Measurements from ENCODE around the gene FAM124A.

The FAM124A gene

DNA sequence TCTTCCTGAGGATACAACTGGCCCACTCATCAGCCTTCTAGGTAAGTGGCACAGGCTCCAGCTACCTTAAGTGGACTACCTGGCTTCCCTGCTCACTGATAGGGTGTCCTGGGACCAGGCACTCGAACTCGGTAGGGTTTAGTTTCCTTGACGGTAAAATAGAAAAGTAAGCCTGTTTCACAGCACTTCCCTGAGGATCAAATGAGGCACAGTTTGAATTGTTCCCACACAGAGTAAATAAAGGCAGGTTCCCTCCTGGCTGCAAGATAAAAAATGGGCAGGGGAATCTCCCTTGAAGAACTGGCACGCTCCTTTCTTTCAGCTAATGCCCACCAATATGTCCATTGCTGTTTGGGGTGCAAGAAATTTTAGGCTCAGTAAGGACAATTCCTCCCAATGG is 1.1 kb upstream of the FAM124A start:
- DNase-seq = no peak

DNA sequence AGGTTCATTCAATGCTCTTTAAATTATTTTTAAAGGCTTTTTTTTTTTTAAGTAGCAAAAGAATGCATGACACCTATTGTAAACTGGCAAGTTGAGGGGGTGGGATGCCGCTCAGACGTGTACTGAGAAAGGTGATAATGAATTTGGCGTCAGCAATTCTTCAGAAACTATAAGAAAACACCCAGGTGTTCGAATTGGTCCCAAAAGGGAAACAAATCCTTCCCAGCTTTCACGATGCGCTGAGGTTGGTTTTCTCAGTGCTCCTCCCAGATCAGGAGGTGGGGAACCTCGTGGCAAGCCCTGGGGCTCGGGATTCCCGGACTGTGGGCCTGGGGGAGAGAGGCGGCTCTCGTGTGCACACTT is 543 bp upstream of the FAM124A start:
- DNase-seq = no peak

DNA sequence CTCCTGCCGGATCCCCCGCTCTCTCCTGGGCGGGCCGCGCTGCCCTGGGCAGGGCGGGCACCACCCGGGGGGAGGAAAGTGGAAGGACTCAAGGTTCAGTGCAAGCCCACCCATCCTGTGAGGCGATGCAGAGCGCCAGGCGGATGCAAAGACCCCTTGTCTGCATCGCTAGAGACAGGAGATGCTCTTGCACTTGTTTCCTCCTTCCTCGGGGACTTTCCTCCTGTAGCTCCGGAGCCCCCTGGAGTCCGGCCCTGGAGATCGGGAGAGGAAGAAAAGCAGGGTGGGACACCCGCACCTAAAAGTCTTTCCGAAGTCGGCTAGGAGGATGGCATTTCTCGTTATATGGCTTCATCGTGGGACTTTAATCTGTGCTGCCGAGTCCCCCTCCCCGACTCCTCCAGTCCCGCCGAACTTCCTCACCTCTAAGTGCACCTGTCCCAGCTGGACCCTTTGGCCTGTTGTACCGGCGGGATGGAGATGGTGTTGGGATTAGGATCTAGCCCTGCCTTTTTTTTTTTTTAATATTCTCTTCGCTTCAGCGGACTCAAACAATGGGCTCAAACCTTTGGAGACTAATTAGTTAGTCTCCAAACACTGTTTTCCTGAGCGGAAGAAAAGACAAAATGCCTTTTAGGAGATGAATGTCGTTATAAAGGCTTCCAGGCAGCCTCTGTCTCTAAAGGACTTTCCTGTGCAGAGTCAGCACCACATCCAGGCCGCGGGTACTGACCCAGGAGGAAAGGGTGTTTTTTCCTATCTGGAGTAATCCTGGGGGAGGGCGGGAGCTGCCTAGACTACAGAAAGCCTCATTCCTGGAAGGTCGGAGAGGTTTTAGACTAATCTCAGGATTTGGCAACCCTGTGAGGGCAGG is 725 bp downstream of the FAM124A start:
- DNase-seq = no peak

DNA sequence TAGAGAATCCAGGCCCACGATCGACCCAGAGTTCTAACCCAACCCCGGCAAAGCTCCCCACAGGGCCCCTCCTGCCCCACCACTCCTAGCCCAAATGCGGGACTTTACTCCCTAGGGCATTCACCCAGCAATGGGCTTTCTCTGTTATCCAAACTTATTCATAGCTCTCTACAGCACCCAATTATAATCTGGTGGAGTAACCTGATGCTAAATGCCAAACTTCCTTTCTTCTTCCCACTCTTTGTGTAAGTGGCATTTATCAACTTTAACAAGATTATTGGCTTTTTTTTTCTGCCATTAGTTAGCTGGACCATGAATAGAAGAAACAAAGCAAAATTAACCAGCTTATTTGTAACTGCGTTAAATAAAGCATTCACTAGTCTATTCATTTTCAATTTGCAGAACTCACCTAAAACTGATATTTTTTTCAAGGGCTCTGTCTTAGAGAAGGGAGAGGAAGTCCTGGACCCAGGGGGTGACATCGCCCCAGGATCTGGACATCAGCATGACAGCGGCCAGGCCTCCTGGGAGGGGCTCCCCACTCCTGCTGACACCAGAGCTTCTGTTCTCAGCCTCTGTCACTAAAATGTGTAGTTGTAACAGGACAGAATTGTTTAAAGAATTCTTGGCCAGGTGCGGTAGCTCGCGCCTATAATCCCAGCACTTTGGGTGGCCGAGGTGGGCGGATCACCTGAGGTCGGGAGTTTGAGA is 1.5 kb downstream of the FAM124A start:
- DNase-seq = no peak

DNA sequence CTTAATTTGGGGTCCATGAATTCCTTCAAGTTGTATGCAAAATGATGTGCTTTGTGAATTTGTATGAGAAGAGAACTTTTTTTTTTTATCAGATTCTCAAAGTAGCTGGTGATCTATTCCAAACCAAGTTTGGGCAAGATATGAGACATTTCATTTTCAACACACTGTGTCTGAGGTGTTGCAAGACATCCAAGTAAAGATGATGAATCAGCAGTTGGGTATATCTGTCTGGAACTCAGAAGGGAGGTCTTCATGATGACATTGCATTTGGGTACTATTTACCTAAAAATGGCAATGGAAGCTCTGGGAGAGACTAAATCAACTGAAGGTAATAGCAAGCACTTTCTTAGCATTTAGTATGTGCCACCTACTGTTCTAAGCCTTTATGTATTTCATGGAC is 2.8 kb downstream of the FAM124A start:
- no peak for DNase-seq

DNA sequence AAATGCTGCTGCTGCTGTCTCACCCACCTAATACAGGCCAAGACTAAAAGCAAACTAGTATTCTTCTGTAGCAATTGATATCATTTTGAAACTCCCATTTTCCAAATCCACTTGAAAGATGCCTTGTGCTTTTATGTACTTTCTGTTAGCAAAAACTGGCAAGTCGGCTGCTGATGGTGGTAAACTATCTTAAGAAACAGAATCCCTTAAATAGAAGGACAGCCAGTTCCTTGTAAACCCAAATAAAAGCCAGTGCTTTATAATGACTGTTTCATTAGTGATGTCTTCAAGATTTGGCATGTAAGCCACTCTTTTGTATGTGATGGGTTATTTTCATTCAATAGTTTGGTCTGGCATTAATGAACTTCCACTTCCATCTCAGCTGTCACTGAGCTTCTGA is 5.2 kb downstream of the FAM124A start:
- DNase-seq = no peak

DNA sequence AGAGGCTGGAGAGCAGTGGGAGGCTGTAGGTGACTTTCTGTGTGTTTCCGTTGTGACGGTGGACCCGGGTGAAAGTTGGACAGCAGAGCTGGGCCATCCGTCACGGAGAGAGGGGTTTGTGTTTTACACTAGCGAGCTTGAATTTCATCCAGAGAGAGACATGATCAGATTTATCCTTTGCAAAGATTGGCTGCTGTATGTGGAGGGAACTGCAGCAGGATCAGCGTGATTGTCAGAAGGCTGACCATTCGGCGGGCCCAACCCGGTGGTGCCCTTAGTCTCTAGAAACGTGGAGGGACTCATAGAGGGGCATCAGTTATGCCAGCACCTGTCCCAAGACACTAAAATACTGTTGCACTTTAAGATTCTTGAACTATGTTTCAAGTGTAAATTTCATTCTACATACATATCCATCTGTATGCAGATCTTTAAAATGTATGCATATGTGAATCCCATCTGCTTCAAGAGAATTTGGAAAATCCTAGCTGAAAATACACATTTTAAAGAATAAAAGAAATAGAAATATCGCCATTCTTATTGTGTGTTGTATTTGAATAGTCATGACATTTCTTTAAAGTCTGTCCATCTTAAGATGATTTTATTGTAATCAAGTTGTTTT is 7.0 kb downstream of the FAM124A start:
- no peak for DNase-seq

DNA sequence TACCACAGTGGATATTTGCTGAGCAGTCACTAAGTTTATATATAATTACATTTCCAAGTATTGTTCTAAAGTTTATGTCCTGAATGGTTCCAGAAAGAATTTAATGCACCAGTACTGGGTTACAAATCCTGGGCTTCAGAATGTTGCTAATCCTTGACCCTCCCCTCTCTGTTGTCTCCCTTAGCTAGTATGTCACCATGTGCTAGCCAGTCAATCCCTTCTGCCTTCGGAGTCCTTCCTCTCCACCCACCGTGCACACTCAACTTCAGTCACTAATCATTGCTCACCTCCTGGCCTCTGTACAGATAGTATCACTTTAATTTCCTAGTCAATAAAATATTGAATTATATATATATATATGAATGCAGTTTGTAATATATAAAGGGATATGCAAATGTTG is 7.5 kb downstream of the FAM124A start:
- DNase-seq = no peak

DNA sequence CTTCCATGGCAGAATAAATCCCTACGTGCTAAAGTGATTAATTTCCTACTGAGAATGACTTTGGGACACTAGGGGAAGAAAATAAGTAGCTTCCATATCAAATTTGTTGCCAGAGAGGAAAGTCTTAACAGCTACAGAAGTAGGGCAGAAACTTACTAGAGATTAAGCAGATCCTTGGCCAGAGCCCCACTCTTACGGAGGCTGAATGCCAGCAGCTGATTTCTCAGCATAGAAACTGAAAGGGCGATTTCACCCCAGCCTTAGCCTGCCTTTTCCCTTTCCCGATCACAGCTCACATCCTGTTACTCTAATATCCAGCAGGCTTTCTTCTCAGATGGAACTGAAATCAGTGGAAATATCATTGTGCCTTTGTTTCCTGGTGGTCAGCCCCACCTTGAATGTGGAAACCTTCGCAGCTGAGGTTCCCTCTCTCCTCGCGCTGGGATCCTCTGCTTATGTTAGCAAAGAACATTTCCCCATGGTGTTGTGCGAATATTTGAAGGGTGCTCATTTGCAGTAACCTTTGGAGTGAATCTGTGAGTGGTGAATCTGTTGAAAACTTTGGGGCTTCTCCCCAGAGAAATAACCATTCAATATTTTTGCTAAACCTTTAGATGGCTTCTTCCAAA is 8.4 kb downstream of the FAM124A start:
- no peak for DNase-seq

DNA sequence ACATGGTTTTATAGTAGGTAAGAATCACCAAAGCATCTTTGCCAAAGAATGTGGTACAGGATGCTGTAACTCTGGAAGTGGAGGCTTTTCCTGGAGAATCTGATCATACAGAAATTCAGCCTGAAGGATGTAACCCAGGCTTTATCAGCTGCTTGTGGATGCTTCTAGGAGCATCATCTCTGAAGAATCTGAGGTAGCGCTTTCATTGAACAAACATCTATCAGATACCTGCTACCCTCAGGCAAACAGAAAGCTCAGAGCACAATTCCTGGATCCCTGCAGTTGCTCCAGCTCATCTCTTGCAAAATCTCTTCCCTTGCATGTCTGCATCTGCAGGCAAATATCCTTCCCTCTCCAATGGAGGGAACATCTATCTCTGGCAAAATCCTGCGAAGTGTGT is 9.3 kb downstream of the FAM124A start:
- no peak for DNase-seq

DNA sequence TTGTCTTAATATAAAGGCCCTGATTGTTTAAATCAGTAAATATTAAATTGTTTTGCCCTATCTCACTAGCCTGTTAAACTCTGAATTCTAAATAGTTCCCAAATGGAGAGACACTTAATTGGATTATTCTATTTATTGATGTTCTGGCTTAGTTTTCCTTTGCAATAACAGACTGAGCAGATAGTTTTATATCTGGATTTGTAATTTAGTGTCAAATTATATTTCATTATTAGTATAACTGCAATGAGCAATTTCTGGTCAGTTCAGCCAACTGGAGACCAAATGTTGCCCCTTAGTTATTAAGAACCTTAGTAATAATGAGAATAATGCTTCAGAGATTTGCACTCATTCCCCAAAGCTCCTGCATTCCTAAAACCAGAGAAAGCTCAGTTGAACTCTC is 10.1 kb downstream of the FAM124A start:
- no peak for DNase-seq

DNA sequence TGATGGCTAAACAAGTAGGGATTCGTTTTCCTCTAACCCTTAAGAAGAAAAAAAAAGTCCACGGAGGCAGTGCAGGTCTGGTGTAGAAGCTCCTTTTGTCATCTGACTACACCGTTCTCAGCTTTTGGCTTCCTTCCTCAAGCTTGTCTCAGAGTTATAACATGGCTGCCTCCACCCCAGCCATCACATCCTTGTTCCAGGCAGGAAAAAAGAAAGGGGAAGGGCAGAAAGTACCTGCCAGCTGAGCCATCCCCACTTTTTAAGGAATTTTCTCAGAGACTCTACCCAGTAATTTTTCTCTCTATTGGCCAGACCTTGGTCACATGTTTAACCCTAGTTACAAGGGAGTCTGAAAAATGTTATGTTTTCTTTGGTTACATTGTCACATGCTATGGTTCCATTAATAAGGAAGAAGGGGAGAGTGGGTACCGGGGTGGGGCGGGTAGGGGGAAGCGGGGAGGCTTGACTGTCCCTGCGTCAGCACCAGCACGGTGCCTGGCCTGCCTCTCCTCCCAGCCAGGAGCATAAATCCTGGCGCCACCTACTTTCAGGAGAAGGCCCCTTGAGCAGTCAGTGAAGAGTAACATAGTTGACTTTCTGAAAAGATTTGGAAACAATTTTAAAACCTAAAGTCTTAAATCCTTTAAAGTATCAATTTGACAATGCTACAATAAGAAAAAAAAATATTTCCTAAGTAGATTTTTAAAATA is 11.1 kb downstream of the FAM124A start:
- no peak for DNase-seq

DNA sequence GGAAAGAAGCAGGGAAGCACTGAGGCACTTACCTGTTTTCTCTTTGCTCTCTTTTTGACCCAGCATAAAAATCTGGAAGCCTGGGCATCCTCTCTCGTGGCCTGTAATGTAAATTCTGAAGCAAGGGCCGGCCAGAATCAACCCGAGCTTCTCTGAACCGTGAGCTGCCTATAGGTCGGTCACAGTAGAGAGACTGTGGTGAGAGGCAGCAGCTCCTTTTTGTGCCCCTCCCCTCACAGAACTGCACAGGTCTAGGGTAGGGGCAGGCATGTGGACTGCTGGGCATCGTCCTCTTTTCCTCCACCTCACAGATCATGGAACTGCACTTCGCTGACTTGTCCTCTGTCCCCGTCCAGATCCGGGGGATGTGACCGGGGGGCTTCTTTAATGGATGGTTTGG is 12.5 kb downstream of the FAM124A start:
- DNase-seq = no peak

DNA sequence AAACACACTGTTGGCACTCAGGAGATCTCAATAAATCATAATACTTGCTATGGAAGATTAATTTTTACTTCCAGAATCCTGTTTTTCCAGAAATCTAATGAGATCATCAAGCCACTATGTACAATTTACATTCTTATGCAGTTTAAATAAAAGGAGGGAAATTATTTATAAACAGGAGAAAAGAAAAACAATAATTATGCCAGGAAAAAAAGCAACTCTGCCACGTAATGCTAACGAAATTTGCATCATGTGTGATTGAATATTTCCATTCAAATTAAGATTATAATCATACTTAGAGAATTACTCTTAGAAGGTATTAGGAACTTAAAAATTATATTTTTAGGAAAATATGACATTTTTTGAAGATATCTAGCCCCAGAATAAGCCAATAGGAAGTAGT is 13.0 kb downstream of the FAM124A start:
- no peak for DNase-seq

DNA sequence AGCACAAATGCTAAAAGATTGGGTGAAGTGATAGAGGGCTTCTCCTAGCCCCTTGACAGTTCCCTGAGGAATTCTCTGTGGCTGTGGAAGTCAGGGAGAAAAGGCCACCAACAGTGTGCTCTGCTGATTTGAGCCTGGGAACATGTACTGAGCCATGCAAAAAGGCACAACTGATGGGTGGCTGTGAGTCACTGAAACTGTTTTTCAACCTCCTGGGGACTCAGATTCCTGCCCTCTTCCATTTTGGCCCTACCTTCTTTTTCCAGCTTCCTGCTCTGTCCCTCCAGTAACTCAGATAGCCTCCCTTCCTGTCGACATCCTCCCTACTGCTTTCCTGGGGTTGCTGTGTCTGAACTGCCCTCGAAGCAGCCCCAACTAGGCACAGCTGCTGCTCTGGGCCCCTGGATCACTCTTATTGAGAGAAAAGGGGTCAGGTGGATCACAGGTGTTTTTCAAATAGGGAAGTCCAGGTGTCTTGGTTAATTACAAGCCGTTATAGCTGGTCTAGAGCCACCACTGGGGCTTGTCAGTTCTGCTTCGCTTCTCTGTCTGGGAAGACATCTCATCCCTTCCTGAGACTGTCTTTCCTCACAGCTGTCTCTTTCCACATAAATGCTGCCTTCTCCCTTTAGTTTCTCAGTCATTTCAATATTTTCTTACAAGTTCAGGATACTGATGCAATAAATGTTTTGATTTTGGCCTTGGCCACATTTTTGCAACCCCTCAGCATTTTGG is 13.7 kb downstream of the FAM124A start:
- DNase-seq = no peak

DNA sequence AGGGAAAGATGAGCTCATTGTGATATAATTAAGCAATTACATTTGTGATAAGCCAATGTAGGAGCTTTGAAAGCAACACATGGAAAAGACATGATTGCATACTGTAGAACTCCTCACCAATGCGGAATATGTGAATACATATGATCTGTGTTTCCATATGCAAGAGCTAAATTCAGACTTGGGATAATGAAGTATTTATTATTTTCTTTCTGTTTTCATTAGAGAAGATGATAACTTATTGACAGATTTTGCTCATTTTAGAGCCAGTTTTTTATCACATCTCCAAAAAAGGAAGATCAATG is 14.2 kb downstream of the FAM124A start:
- DNase-seq = no peak

DNA sequence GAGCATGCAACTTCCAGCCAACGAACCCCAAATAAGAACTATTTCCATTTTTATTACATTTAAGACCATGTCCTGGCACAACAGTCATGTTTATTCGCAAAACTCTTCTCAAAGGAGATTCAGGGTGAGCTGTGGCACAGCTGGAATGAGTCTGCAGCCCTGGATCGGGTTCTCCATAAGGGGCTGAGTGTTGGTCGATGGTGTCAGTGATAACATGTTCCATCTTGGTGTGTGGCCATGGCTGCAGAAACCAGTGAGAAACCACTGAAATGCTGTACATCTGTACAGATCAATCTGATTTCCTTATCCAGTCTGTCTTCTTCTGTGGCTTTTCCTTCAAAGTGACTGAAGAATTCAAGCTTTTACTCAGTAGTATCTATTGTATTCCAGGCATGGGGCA is 15.2 kb downstream of the FAM124A start:
- DNase-seq = no peak

DNA sequence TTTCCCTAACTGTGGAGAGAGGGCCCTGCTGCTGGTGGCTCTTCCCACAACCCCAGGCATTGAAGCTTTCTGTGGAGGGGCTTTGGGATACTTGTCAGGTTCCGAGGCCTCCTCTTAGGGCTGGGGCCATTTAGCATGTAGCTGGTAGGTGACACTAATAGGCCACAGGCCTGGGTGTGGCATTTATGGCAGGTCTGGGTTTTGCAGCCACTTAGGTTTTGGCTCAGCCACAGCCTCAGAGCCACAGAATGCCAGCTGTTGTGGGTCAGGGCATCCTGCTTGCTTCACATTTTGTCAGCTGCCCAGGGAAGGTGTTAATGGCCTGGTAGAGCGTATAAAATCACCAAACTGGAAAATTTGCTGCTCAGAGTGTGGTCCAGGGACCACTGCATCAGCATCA is 15.7 kb downstream of the FAM124A start:
- DNase-seq = no peak

DNA sequence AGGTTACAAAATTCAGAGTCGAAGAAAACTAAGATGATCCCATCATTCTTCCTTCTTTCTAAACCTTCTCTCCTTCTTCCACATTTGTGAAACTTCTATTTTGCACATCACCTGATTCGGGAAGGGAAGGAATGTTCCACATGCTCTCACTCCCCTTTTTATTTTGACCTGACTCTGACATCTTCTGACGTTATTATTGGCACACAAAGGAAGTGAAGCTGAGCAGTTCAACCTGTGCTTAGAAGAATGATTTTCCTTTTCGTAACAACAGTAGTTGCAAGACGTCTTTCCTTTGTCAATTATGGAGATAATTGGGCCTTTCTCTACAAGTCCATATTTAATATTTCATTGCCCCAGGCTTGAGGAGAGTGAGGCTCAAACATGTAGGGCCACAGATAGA is 18.0 kb downstream of the FAM124A start:
- no peak for DNase-seq

DNA sequence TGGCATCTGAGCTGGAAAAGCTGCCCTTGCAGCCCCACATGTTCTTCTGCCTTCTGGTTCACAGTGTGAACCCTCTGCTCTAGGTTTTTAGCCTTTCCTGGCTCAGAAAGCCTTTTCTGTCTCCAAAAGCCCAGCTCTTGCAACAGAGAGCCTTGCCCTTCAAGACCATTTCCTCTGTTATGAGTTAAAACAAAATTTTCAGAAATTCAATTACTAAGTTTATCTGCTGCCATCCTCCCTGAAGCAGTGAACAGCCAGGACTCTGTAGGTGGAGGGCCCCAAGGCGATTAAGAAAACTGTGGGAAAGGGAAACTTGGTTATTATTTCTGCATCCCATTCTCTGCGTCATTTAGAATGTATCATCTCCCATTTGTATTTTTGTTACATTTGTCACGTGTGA is 18.8 kb downstream of the FAM124A start:
- no peak for DNase-seq

DNA sequence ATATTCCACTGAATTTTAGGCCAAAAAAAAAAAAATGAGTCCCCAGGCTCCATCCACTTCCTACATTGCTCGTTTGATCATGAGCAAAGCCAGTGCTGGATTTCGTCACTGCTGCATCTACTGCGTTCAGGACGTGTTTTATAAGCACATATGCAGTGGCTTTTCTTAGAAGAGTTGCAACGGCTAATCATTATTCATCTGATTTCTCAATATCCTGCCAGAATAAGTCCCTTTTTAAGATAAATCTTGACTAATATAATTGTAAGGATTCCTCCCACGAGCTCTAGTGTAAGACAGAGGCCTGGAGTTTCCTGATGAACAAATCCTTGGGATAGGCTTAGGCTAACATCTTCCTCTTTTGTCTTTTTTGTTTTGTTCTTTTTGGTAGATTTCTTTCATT is 19.5 kb downstream of the FAM124A start:
- DNase-seq = peak; percentile 39

DNA sequence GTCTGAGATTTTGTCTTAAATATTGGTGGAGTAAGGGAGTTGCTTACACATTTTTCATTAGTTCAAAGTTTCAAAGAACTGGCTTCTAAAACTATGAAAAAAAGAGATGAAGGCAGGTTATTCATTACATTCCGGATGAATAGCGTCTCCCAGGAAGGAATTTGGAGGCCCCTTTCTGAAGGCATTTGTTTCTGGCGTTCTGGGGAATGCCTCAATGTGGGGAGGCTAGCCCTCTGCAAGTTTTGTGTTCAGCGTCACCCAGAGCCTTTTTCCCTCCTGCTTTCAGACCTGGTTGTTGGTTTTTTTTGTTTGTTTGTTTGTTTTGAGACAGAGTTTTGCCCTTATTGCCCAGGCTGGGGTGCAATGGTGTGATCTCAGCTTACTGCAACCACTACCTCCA is 21.0 kb downstream of the FAM124A start:
- no peak for DNase-seq

DNA sequence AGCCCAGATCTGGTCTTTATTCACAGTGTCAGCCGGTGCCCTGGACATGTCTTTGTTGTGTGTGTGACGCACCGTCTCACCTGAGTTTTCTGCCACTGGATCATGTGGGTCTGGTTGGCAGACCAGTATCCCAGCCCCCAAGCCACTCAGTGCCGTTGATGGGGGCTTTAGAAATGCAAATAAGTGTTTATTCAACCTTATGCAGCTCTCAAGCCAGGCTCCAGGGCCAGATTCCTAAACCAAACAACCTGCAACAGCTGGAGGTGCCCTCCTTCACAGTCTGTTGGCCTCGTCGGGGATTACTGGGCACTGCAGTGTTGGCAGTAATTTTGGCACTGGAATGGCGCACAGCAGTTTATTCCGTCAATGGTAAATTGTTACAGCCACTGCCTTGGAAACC is 21.6 kb downstream of the FAM124A start:
- DNase-seq = no peak
